Effector CD8-positive, alpha-beta T cell (primary cell): ENCODE measurements around the gene CTR9.

Source experiments
- DNase-seq: peaks from one replicate; lab custom pipeline; 2025; lab: John Stamatoyannopoulos, UW

Gene CTR9

GRCh38 chr11:10780040-10780439 is 29.0 kb downstream of the CTR9 start:
- no peak for DNase-seq

DNA sequence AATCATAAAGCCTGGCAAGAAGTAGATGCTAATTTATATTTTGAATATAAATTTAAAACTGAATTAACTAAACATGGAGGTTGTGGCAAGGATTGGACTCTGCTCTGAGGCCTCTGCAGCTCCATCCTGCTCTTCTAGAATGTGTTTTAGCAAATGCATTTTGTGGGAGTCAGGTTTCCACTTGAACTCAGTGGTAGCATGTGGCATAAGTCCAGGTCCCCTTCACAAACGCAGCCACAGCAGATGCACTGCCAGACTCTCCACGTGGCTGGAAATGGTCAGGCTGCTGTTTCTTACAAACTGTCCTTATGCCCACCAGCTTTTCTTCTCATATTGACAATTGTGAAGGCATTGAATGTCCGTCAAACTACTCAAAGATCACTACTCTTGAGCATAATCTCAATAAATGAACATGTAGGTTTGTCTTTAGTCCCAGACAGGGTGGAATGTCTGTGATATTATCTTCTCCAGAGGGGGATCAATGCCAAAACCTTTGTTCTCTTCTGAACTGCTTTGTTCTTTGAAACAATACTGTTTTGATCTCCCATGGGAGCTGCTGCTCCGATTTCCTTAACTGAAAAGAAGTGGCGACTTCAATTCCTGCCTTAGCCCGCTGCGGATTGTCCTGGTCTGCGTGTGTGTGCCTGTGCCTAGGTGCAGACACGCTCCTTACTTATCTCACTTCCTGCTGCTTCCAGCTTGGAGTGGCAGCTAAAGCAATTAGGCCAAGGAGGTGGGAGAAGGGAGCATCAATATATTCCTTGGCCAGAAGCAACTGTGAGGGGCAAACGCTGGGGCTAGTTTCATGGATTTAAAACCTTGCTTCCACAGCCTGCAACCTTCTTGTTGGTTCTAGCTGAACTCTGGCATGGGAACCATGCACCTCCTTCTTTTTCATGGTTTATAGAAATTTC is 33.4 kb downstream of the CTR9 start:
- no peak for DNase-seq

- DNase-seq, result no peak
Measured at GRCh38 chr11:10785146-10785474, 34.1 kb downstream of the CTR9 start.

DNA sequence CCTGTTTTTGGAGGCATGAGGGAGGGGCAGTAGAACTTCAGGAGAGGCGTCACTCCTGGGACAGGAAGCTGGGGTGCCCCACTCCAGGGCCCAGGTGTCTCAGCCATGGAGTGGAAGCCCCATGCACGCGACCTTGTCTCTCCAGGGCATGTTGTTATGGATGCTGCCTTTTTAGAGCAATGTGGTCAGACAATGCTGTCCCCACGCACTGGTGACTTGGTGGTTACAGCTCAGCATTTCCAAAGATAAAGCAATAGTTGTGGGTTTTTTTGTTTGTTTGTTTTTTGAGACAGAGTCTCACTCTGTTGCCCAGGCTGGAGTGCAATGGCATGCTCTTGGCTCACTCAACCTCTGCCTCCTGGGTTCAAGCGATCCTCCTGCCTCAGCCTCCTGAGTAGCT is 35.4 kb downstream of the CTR9 start:
- DNase-seq, result no peak

DNA sequence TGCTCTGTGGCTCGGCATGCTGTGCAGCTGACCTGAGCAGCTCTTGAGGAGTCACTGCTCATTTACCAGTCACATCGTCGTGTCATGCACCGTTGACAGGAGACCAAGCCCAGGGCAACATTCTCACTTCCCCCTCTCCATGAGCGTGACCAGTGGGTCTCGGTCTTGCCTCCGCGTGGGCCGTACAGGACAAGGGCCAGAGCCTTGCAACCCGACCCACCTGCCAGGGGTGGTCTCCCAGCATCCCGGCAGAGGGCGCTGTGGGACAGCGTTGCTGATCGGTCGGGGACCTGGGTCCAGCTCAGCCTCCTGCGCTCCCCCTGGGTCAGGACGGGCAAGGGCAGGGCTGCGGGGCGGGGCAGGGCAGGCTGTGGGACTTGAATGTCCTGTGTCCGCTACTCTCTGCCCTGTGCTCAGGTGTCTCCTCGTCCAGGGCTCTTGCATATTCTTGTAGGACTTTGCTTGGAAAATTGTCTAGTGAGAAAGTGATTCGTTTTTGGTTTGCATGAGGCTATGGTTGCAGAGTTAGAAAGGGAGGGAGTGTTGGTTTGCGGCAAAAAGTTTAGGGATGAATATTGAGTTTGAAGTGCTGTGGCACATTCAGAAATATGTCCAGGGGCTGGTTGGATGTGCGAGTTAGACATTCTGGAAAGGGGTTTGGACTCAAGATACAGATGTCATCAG is 41.5 kb downstream of the CTR9 start:
- DNase-seq, result peak; percentile 72

GRCh38 chr11:10793470-10794255 is 42.6 kb downstream of the CTR9 start:
- DNase-seq, result no peak

- DNase-seq, result no peak
Measured at GRCh38 chr11:10796191-10796590, 45.1 kb downstream of the CTR9 start.

DNA sequence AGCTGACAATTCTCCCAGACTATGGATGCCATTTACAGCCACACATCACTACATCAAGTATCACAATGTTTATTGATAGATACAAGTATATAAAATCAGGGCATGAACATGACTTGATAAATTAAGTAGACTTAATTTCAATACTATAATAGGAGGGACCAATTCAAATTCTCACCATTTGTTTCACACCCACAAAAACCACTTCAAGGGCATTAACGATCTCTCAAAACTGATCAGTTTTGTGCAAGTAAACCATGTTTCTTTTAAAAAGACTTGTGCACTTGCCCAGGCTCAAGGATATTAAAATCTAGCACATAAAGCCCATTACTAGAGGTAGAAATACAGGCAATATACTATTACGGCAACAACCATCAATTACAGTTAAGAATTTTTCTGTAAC is 46.0 kb downstream of the CTR9 start:
- DNase-seq, result no peak

DNA sequence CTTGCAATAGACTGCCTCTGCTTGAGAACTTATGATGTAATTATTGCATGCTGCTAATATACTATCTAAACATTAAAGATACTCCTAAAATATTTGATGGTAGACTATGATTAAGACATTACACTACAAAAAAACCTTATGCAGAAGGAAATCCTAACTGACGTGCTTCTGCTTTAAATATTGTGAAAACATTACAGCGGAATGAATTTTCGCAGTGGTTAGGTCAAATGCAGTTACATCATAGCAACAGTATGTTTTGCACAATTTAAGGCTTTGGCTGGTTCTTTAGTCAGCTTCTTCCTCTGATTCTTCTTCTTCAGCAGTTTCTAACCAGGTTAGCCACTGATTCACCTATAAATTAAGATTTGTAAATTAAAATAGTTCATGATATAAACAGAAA is 46.5 kb downstream of the CTR9 start:
- no peak for DNase-seq

GRCh38 chr11:10798330-10798928 is 47.4 kb downstream of the CTR9 start:
- no peak for DNase-seq

- DNase-seq, result no peak
Measured at GRCh38 chr11:10800292-10800691, 49.2 kb downstream of the CTR9 start.

- no peak for DNase-seq
Measured at GRCh38 chr11:10803676-10804075, 52.6 kb downstream of the CTR9 start.

- no peak for DNase-seq
Measured at GRCh38 chr11:10805741-10806140, 54.7 kb downstream of the CTR9 start.

GRCh38 chr11:10806206-10806605 is 55.2 kb downstream of the CTR9 start:
- DNase-seq, result no peak

GRCh38 chr11:10807493-10808234 is 56.6 kb downstream of the CTR9 start:
- peak; percentile 41 for DNase-seq

DNA sequence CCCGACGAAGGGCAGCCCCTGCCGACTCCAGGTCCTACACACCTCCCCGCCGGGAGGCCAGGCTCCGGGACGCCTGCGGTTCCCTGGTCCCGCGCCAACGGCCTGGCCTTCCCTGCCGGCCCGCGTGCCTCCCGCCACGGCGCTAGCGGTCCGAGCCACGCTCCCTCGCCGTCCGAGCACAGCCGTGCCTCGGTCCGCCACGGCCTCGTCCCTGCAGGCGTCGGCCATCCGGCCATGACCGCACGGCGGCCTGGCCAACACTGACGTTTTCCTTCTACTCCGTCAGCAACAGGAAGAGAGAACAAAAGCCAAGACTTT is 57.1 kb downstream of the CTR9 start:
- DNase-seq, result no peak

- DNase-seq, result peak; percentile 96
Measured at GRCh38 chr11:10808553-10809372, 57.7 kb downstream of the CTR9 start, which contains the start of gene EIF4G2. Gene EIF4G2, minus strand, starts transcription at chr11:10808926.

DNA sequence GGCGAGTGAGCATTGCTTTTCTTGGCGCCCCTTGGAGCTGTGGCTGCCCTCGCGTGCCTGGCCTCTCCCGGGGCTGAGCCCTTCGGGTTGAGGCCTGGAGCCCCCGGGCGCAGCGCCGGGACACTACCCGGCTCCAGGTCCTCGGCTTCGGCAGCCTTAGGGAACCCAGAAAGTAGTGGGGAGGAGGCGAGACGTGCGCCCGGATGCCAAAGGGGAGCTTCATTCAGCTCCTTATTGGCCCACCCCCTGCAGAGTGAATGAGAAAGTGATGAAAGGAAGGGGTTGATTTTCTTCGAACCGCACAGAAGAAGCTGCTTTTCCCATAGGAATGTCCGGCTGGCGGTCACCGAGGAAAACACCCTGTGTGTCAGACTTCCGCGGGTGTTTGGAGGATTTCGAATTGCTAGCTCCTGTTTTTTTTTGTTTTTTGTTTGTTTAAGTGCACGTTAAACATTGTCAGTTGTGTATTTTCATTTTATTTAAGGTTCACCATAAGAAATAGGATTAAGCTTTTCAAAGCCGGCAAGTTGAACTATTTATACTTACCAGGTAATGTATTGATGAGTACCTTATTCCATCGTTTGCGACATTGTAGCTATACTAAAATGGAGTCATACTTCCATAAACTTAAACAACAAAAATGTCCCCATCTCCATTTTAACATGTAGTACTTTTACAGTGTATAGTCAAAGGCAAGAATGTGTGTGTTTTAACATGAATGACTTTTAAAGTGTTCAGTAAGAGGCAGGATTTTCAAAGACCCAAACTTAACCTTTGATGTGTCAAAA is 58.5 kb downstream of the CTR9 start:
- peak; percentile 50 for DNase-seq

GRCh38 chr11:10813945-10814344 is 62.9 kb downstream of the CTR9 start:
- no peak for DNase-seq

- DNase-seq, result no peak
Measured at GRCh38 chr11:10818594-10818993, 67.5 kb downstream of the CTR9 start.
